NCI-H510A (cell line): ENCODE measurements around the gene RILPL2.
"Not testable (repeated sequence)": the region's sequence is repeated elsewhere in the genome, so short reads cannot be mapped to it uniquely, and the experiment has no call there.

Experiments
- DNase-seq: peaks from one replicate; lab custom pipeline; 2025; lab: John Stamatoyannopoulos, UW

RILPL2 gene

GRCh38 chr12:123382684-123383083 is 53.8 kb downstream of the RILPL2 start:
- no peak for DNase-seq

- no peak for DNase-seq
These were observed 57.1 kb downstream of the RILPL2 start for GRCh38 chr12:123379391-123379790.

DNA sequence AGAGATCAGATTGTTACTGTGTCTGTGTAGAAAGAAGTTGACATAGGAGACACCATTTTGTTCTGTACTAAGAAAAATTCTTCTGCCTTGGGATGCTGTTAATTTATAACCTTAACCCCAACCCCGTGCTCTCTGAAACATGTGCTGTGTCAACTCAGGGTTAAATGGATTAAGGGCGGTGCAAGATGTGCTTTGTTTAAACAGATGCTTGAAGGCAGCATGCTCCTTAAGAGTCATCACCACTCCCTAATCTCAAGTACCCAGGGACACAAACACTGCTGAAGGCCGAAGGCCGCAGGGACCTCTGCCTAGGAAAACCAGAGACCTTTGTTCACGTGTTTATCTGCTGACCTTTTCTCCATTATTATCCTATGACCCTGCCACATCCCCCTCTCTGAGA is 64.1 kb downstream of the RILPL2 start:
- DNase-seq = not testable (repeated sequence)

- not testable (repeated sequence) for DNase-seq
These were observed 64.7 kb downstream of the RILPL2 start for GRCh38 chr12:123371667-123372368.

DNA sequence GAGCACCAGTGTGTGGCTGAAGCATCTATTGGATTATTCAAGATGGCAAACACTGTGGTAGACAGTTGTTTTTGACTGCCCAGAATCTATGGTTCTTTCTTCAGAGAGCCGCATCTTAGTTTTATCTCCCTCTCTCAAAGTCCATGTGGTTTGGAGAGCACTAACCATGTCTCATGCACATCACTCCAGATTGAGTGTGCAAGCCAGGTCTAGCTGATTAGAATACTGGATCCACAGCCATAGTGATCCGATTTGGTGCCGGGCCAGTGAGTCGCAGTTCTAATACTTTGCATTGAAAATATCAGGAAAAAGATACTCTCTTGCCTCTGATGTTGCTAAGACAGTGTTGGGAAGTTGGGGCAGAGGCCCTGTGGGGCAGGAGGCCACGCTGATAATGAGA is 67.3 kb downstream of the RILPL2 start:
- DNase-seq = no peak

GRCh38 chr12:123368431-123368830 is 68.1 kb downstream of the RILPL2 start:
- not testable (repeated sequence) for DNase-seq

DNA sequence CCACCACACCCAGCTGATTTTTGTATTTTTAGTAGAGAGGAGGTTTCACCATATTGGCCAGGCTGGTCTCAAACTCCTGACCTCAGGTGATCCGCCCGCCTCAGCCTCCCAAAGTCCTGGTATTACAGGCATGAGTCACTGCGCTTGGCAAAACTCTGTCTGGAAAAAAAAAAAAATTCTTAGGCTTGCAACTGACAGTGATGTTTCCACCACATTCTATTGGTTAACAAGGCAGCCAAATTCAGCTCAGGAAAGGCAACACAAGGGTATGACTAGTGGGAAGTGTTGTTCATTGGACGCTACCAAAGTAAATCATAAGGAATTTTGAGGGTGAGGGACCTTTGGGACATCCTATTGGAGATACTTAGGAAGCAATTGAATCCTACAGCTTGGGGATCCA is 69.0 kb downstream of the RILPL2 start:
- DNase-seq = no peak
